ENCODE measurements around the gene MACROD1. TPM values are rescaled to one million over a fixed set of nuclear protein-coding genes. Genes with fewer than 3 reads are reported as not detected.
A peak's percentile ranks its signal among the peaks of the same experiment; 100 is the strongest.

MACROD1 gene
- total and polyA plus RNA-seq, 10 donors = 5.1 to 20.3 (median 7.8) TPM

DNA sequence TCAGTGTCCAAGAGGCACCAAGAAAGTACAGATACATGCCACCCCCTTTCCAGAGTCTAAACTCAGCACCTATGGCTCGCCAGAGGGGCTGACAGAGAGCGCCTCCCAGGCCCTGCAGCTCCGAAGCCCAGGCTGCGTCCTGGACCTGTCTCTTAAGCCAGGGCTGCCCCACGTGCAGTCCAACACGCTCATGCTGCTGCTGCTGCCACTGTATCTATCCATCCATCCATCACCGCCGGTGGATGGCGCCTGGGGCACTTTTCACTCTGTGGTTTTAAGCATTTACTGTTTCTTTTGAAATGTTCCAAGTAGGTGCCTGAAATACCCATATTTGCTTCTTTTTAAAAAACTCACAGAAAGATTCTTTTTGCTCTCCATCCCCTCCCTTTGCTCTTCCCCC lies 41.8 kb downstream of the MACROD1 start:
- Histone ChIP-seq H3K4me1 (no peaks in the 10 kb centered on the region), H3K36me3 (no peaks in the 10 kb centered on the region), H3K9me3 (no peaks in the 10 kb centered on the region), H3K27me3 (replicated peaks in 1 of 7) (peaks cover 0 to 3% (median 0%) of the 10 kb centered on the region in 7 donors), H3K4me3 (no peak overlapping the region), H3K27ac (no peak overlapping the region)
- 76 to 93% (median 80%) methylated on average over 9 of the region's 9 CpGs for WGBS, 5 donors
- no peak for DNase-seq
- TF ChIP-seq POLR2AphosphoS5 (IDR thresholded peaks at IDR 0.05) (no peak), POLR2A (IDR thresholded peaks at IDR 0.05) (no peak)
- TF ChIP-seq, protein P1, sequence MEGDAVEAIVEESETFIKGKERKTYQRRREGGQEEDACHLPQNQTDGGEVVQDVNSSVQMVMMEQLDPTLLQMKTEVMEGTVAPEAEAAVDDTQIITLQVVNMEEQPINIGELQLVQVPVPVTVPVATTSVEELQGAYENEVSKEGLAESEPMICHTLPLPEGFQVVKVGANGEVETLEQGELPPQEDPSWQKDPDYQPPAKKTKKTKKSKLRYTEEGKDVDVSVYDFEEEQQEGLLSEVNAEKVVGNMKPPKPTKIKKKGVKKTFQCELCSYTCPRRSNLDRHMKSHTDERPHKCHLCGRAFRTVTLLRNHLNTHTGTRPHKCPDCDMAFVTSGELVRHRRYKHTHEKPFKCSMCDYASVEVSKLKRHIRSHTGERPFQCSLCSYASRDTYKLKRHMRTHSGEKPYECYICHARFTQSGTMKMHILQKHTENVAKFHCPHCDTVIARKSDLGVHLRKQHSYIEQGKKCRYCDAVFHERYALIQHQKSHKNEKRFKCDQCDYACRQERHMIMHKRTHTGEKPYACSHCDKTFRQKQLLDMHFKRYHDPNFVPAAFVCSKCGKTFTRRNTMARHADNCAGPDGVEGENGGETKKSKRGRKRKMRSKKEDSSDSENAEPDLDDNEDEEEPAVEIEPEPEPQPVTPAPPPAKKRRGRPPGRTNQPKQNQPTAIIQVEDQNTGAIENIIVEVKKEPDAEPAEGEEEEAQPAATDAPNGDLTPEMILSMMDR (IDR thresholded peaks at IDR 0.05 in 8 of 11, conservative IDR thresholded peaks at IDR 0.05 in 3 of 11) = no peak
- intact Hi-C loops (cut with DNase I; ENCODE audit: low total_unique reads) = no loop called here

DNA sequence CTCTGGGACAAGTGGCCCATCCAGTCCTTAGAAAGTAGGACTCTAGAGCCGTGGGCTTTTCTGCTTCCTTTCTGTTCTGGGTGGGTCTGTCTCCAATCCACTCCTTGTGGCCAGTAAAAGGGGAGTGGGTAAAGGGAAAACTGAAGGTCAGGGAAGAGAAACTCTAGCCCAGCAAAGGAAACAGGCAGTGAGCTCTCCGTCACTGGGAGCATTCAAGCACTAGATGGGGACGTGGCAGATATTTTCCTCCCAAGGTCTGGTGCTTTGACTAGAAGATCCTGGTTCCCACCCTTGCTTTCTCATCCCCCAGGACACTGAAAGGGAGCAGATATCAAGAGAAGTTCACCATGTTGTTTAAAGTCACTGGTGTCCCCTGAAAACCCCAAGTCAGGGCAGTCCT lies 42.2 kb downstream of the MACROD1 start:
- no peak for TF ChIP-seq POLR2AphosphoS5 (IDR thresholded peaks at IDR 0.05)
- TF ChIP-seq, protein P1 (IDR thresholded peaks at IDR 0.05 in 8 of 11, conservative IDR thresholded peaks at IDR 0.05 in 3 of 11) = no peak
- TF ChIP-seq POLR2A (IDR thresholded peaks at IDR 0.05) = no peak
- no peaks in the 10 kb centered on the region for H3K9me3 ChIP-seq
- no peak overlapping the region for H3K27ac ChIP-seq
- no peaks in the 10 kb centered on the region for H3K4me1 ChIP-seq
- H3K27me3 ChIP-seq (replicated peaks in 1 of 7) = peaks cover 0 to 3% (median 0%) of the 10 kb centered on the region in 7 donors
- DNase-seq = no peak
- WGBS, 5 donors = 52 to 92% (median 84%) methylated on average over 3 of the region's 3 CpGs
- no peak overlapping the region for H3K4me3 ChIP-seq
- no peaks in the 10 kb centered on the region for H3K36me3 ChIP-seq
- intact Hi-C loops (cut with DNase I; ENCODE audit: low total_unique reads) = no loop called here

DNA sequence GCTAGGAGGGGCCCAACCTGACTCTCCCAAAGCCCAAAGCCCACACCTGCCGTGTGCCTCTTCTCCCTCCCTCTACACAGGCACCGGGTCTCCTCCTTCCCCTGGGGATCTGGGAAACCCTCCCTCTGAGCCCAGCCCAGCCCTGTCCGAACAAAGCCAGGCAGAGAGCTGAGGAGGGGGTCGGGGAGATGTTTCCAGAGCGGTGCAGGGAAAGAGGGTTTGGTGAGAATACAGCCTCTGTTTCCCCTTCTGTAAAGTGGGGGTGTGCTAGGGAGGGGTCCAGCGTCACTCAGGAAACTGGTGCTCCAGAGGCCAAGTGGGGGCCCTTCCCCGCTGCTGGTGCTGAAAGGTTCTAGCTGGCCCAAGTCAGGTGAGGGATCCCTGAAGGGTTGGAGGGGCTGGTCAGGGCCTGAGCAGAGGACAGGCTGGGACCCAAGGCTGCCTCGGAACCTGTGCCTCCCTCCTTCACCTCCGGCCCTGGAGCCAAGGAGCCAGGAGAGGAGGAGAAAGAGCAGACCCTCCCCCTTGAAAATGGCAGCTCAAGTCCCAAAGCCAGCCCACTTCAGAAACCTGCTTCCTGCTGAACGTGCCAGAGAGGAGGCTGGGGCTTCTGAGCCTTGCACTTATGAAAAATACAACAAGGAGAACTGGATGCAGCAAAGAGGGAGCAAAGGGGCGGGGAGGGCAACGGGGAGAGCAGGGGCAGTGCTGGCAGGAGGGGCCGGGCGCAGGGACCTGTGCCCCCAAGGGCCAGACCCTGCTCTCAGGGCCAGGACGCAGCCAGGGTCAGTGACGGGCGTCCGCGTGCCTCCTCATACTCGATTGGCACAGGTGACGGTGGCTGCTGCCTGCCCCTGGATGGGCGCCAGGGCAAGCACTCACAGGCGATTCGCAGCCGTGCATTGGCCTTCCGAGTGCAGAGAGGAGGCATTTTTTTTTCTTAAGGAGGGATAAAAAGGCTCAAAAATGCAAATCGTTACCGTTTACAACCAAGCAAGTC lies 43.2 kb downstream of the MACROD1 start:
- no peak overlapping the region for H3K4me3 ChIP-seq
- 62 to 80% (median 69%) methylated on average over 27 to 28 of the region's 28 CpGs for WGBS, 5 donors

More for the DNA sequence above, 43.2 kb downstream of the MACROD1 start:
- intact Hi-C loops (cut with DNase I; ENCODE audit: low total_unique reads) = no loop called here
- no peaks in the 10 kb centered on the region for H3K36me3 ChIP-seq
- no peak for DNase-seq
- H3K27ac ChIP-seq = no peak overlapping the region
- H3K27me3 ChIP-seq (replicated peaks in 1 of 7) = peaks cover 0 to 3% (median 0%) of the 10 kb centered on the region in 7 donors
- TF ChIP-seq POLR2AphosphoS5 (IDR thresholded peaks at IDR 0.05) = peak in 1 of 3 donors; percentile 50
- TF ChIP-seq POLR2A (IDR thresholded peaks at IDR 0.05) = no peak
- TF ChIP-seq, protein P1 (IDR thresholded peaks at IDR 0.05 in 8 of 11, conservative IDR thresholded peaks at IDR 0.05 in 3 of 11) = no peak
- H3K9me3 ChIP-seq = no peaks in the 10 kb centered on the region
- no peaks in the 10 kb centered on the region for H3K4me1 ChIP-seq

Measured in spleen (tissue), 11 donors.